CD4-positive, CD25-positive, alpha-beta regulatory T cell (primary cell): ENCODE measurements around the gene NDC1. TPM values are rescaled to one million over a fixed set of nuclear protein-coding genes. Genes with fewer than 3 reads are reported as not detected.
A peak's percentile ranks its signal among the peaks of the same experiment; 100 is the strongest.
"Not testable (repeated sequence)": the region's sequence is repeated elsewhere in the genome, so short reads cannot be mapped to it uniquely, and the experiment has no call there.

Source experiments
- ATAC-seq, 2 donors: fragments of 150-1000 bp; cut with Tn5 transposase; one replicate each; pipeline ENCODE4 v1.10.0; 2021; ENCODE audit warnings: low read depth in 2 of 2, moderate number of reproducible peaks in 2 of 2, moderate library complexity in 1 of 2
- DNase-seq, 3 donors: peaks; one replicate each; pipeline versions ENCODE4 v3.0.0 to v3.0.0-alpha.2; 2012 to 2022; ENCODE audit warnings: mixed read lengths in 1 of 3
- H3K27ac ChIP-seq: one replicate; pipeline ENCODE4 v1.7.0; 2013; ENCODE audit warnings: mild to moderate bottlenecking, low read length; ENCODE audit not compliant: insufficient read depth, poor library complexity, severe bottlenecking
- H3K27me3 ChIP-seq: one replicate; pipeline ENCODE4 v1.7.0; 2013; ENCODE audit warnings: low read length; ENCODE audit not compliant: control insufficient read depth, insufficient read depth
- H3K36me3 ChIP-seq: one replicate; pipeline ENCODE4 v1.7.0; 2013; ENCODE audit warnings: mild to moderate bottlenecking, low read length, moderate library complexity; ENCODE audit not compliant: control insufficient read depth, insufficient read depth
- H3K4me1 ChIP-seq: 2 replicates; pipeline ENCODE4 v1.7.0; 2013; ENCODE audit warnings: mild to moderate bottlenecking, low read length; ENCODE audit not compliant: insufficient read depth, control insufficient read depth, poor library complexity, severe bottlenecking
- H3K4me3 ChIP-seq: one replicate; pipeline ENCODE4 v1.7.0; 2013; ENCODE audit warnings: low read depth, mild to moderate bottlenecking, low read length, moderate library complexity
- H3K9me3 ChIP-seq, 2 experiments: 1 replicate in 1 of 2; 2 replicates in 1 of 2; pipeline ENCODE4 v1.7.0; 2013; ENCODE audit warnings: low read length in 2 of 2, mild to moderate bottlenecking in 1 of 2, moderate library complexity in 1 of 2; ENCODE audit not compliant: control insufficient read depth in 2 of 2
- H3K27ac Mint-ChIP-seq, 3 donors: one replicate each; pipeline ENCODE4 v1.8.0; 2020 to 2022; ENCODE audit warnings: mild to moderate bottlenecking in 3 of 3, mixed read lengths in 3 of 3, moderate library complexity in 2 of 3
- H3K27me3 Mint-ChIP-seq: one replicate; pipeline ENCODE4 v1.8.0; 2022; ENCODE audit warnings: mild to moderate bottlenecking, mixed read lengths
- H3K36me3 Mint-ChIP-seq: one replicate; pipeline ENCODE4 v1.8.0; 2020; ENCODE audit warnings: mixed read lengths
- H3K4me1 Mint-ChIP-seq, 4 donors: one replicate each; pipeline ENCODE4 v1.8.0; 2020 to 2022; ENCODE audit warnings: mixed read lengths in 4 of 4, mild to moderate bottlenecking in 1 of 4
- H3K4me3 Mint-ChIP-seq, 4 donors: one replicate each; pipeline ENCODE4 v1.8.0; 2020 to 2022; ENCODE audit warnings: mild to moderate bottlenecking in 4 of 4, mixed read lengths in 4 of 4, moderate library complexity in 3 of 4
- H3K9me3 Mint-ChIP-seq, 7 donors: one replicate each; pipeline ENCODE4 v1.8.0; 2020 to 2022; ENCODE audit warnings: mixed read lengths in 7 of 7, mild to moderate bottlenecking in 3 of 7, moderate library complexity in 2 of 7
- polyA plus RNA-seq, 4 donors: library from polyadenylated mRNA; unstranded; fragments of 300-500 nt; fragmentation: Illumina TruSeq; gene quantifications; one replicate each; pipeline ENCODE4 v1.2.3, GENCODE V29; 2021
- total RNA-seq: library from RNA; stranded (reverse); gene quantifications from one replicate; pipeline ENCODE4 v1.2.3, GENCODE V29; 2022

NDC1 gene
- total and polyA plus RNA-seq, 5 donors from 2014 or later, result 3.3 to 6.4 (median 4.8) TPM

DNA sequence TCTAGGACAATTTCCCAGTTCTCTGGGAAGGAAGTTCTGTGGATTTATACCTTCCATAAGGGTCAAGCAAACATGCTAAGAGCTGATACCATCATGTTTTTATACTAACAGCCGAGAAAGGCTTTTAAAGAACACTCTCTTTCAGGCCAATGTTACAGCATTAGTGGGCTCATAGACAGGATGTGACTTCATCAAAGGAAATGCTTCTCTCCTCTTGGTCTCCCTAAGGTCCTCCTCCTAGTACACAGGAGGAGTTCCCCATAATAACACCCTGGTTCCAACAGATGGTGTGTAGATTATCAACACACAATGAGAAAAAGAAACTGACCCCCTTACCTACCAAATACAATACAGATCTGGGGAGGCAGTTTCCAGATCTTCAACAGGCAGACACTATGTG lies 72.4 kb downstream of the NDC1 start:
- no peak overlapping the region for H3K27ac ChIP-seq
- DNase-seq (peak in 1 of 3 donors; percentile 44), ATAC-seq (no peak)
- H3K9me3 ChIP-seq, result no peaks in the 10 kb centered on the region
- no peaks in the 10 kb centered on the region for H3K27me3 Mint-ChIP-seq
- H3K4me3 ChIP-seq, result no peak overlapping the region
- H3K9me3 Mint-ChIP-seq, result peaks cover 0 to 8% (median 0%) of the 10 kb centered on the region in 7 donors
- peak overlapping the region in 1 of 4 donors; percentile 48 for H3K4me3 Mint-ChIP-seq
- peaks cover 13% of the 10 kb centered on the region for H3K36me3 ChIP-seq
- H3K27me3 ChIP-seq, result no peaks in the 10 kb centered on the region
- H3K4me1 ChIP-seq, result peaks cover 6% of the 10 kb centered on the region
- H3K27ac Mint-ChIP-seq, result peak overlapping the region in 1 of 3 donors; percentile 21
- H3K4me1 Mint-ChIP-seq, result peaks cover 0 to 34% (median 17%) of the 10 kb centered on the region in 4 donors
- H3K36me3 Mint-ChIP-seq, result peaks cover 43% of the 10 kb centered on the region

DNA sequence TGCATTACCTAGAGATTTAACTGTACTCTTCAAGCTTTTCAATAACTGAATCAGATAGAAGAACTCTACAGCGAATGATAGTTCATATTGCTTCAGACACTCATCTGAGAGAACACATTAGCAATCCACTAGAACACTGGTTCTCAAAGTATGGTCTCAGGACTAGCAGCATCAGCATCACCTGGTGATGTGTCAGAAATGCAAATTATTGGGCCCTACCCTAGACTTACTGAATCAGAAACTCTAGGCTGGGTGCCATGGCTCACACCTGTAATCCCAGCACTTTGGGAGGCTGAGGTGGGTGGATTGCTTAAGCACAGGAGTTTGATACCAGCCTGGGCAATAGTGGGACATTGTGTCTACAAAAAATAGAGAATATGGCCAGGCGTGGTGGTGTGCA lies 74.2 kb downstream of the NDC1 start:
- Mint-ChIP-seq H3K4me1 (peaks cover 0 to 31% (median 17%) of the 10 kb centered on the region in 4 donors), H3K27ac (no peak overlapping the region), H3K36me3 (peaks cover 40% of the 10 kb centered on the region), H3K27me3 (no peaks in the 10 kb centered on the region), H3K4me3 (no peak overlapping the region), H3K9me3 (peaks cover 0 to 8% (median 0%) of the 10 kb centered on the region in 7 donors)
- H3K4me1 ChIP-seq, result peaks cover 6% of the 10 kb centered on the region
- H3K9me3 ChIP-seq, result no peaks in the 10 kb centered on the region
- H3K4me3 ChIP-seq, result no peak overlapping the region
- H3K27me3 ChIP-seq, result no peaks in the 10 kb centered on the region
- H3K36me3 ChIP-seq, result peaks cover 4% of the 10 kb centered on the region
- no peak overlapping the region for H3K27ac ChIP-seq
- ATAC-seq, result no peak
- no peak for DNase-seq

DNA sequence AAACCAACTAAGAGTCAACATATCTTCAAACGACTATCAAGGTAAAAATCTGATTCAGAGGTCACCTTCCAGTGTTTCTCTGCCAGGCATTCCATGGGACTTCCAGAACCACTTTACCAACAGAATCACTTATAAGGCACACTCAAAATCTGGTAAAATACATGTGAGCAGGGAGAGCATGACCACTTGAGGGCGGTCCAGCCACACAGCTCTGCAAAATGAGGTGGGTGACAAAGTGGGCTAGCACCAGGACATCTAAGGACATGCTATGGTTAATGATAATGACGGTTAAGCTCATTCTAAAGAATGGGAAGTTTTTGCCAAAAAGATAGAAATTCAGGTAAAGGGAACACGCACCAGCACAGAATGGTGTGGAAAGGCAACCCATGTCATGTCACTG lies 74.6 kb downstream of the NDC1 start:
- Mint-ChIP-seq H3K36me3 (peaks cover 38% of the 10 kb centered on the region), H3K27ac (no peak overlapping the region)

DNA sequence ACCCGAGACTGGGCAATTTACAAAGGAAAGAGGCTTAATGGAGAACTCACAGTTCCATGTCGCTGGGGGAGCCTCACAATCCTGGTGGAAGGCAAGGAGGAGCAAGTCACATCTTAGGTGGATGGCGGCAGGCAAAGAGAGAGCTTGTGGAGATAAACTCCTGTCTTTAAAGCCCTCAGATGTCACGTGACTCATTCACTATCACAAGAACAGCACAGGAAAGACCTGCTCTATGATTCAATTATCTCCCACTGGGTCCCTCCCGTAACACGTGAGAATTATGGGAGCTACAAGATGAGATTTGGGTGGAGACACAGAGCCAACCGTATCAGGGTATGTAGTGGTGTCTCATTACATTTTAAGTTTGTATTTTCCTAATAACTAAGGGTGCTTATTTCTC lies 77.6 kb downstream of the NDC1 start:
- not testable (repeated sequence) for H3K4me1 ChIP-seq, H3K9me3 ChIP-seq, H3K4me3 ChIP-seq, H3K27ac Mint-ChIP-seq, H3K4me1 Mint-ChIP-seq, ATAC-seq, DNase-seq, H3K9me3 Mint-ChIP-seq, H3K27me3 Mint-ChIP-seq, H3K36me3 ChIP-seq, H3K4me3 Mint-ChIP-seq, H3K27me3 ChIP-seq, H3K27ac ChIP-seq
- peaks cover 23% of the 10 kb centered on the region for H3K36me3 Mint-ChIP-seq

More for the DNA sequence above, 74.6 kb downstream of the NDC1 start:
- Mint-ChIP-seq H3K4me1 (peaks cover 0 to 28% (median 17%) of the 10 kb centered on the region in 4 donors), H3K9me3 (peaks cover 0 to 8% (median 0%) of the 10 kb centered on the region in 7 donors), H3K27me3 (no peaks in the 10 kb centered on the region), H3K4me3 (no peak overlapping the region)
- ATAC-seq (no peak), DNase-seq (no peak)
- Histone ChIP-seq H3K36me3 (peaks cover 2% of the 10 kb centered on the region), H3K4me3 (no peak overlapping the region), H3K4me1 (peaks cover 6% of the 10 kb centered on the region), H3K9me3 (no peaks in the 10 kb centered on the region), H3K27me3 (no peaks in the 10 kb centered on the region), H3K27ac (no peak overlapping the region)

DNA sequence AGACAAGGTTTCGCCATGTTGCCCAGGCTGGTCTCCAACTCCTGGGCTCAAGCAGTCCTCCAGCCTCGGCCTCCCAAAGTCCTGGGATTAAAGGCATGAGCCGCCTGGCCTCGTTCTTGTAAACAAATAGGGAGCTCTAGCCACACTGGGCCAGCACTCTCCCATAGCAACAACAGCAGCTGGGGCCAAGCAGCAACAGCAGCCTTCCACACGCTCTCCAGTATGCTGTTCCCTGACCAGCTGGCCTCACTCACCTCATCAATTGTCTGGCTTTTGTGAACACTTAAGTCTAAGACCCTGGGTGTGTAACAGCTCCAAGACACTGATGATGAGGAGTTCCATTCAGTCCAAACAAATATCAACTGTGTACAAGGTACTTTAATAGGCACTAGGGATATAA lies 82.2 kb downstream of the NDC1 start:
- H3K9me3 ChIP-seq, result no peaks in the 10 kb centered on the region
- Mint-ChIP-seq H3K4me1 (no peaks in the 10 kb centered on the region), H3K36me3 (peaks cover 9% of the 10 kb centered on the region), H3K27me3 (no peaks in the 10 kb centered on the region), H3K4me3 (no peak overlapping the region), H3K9me3 (no peaks in the 10 kb centered on the region), H3K27ac (no peak overlapping the region)
- no peak overlapping the region for H3K27ac ChIP-seq
- H3K4me3 ChIP-seq, result no peak overlapping the region
- ATAC-seq, result no peak
- H3K36me3 ChIP-seq, result no peaks in the 10 kb centered on the region
- no peaks in the 10 kb centered on the region for H3K27me3 ChIP-seq
- no peak for DNase-seq
- no peaks in the 10 kb centered on the region for H3K4me1 ChIP-seq

DNA sequence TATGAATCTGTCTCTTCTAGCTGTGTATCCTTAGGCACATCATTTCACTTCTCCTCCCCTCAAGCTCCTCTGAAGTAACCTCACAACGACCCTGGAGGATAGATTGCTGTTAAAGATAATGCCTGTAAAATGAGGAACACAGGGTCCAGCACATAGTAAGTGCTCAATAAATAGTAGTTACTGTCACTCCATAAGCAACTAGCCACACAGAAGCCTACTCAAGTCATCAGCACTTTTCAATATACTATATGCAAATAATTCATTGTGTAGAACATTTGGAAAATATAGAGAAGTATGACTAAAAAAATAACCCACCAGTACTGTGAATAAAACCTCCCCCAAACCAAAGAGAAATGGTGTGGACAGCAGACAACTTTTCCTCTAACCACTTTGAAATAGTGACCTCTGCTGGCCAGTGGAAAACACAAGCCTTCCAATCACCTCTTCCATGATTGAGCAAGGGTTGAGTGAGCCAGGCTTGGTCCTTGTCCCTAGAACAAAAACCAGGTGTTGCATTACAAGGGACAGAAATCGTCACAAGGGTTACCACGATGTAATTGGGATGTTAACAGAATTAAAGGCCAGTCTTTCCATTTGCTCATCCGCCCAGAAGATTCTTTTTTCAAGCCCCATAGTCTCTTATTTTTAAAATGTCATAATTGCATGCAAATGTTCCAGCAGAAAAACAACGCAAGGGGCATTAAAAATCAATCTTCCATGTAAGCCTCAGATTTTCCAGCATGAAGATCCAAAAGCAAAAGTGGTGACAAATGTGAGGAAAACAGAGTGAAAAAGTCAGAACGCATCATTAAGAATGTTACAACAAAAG lies 83.4 kb downstream of the NDC1 start:
- Mint-ChIP-seq H3K27ac (no peak overlapping the region), H3K9me3 (no peaks in the 10 kb centered on the region), H3K4me1 (no peaks in the 10 kb centered on the region), H3K27me3 (no peaks in the 10 kb centered on the region), H3K4me3 (no peak overlapping the region), H3K36me3 (no peaks in the 10 kb centered on the region)
- H3K9me3 ChIP-seq, result no peaks in the 10 kb centered on the region
- ATAC-seq (no peak), DNase-seq (peak in 2 of 3 donors; percentile 12 to 47)
- no peaks in the 10 kb centered on the region for H3K36me3 ChIP-seq
- H3K4me3 ChIP-seq, result no peak overlapping the region
- H3K27ac ChIP-seq, result no peak overlapping the region
- H3K27me3 ChIP-seq, result no peaks in the 10 kb centered on the region
- no peaks in the 10 kb centered on the region for H3K4me1 ChIP-seq

DNA sequence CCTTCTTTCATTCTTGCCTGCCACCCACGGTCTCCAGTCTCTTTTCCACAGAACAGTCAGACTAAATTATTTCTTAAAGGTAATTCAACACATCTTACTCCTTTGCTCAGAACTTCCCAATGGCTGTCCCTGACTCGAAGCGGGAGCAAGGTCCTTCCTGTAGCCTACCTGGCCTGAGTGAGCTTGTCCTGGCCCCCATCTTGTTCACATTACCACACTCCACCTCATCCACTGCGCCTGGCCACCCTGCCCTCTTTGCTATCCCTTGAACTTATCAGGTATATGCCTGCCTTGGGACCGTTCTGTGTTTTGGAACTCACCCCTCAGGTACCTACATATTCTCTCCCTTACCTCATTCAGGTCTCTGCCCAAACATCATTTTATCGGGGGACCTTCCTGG lies 85.8 kb downstream of the NDC1 start:
- H3K27ac ChIP-seq, result no peak overlapping the region
- no peak for DNase-seq
- H3K27me3 ChIP-seq, result no peaks in the 10 kb centered on the region
- no peak for ATAC-seq
- no peaks in the 10 kb centered on the region for H3K9me3 ChIP-seq
- peaks cover 5% of the 10 kb centered on the region for H3K27me3 Mint-ChIP-seq
- H3K4me1 Mint-ChIP-seq, result no peaks in the 10 kb centered on the region
- no peaks in the 10 kb centered on the region for H3K36me3 ChIP-seq
- no peak overlapping the region for H3K4me3 Mint-ChIP-seq
- peak overlapping the region in 1 of 3 donors; percentile 79 for H3K27ac Mint-ChIP-seq
- no peaks in the 10 kb centered on the region for H3K9me3 Mint-ChIP-seq
- no peaks in the 10 kb centered on the region for H3K4me1 ChIP-seq
- H3K4me3 ChIP-seq, result no peak overlapping the region
- H3K36me3 Mint-ChIP-seq, result no peaks in the 10 kb centered on the region

DNA sequence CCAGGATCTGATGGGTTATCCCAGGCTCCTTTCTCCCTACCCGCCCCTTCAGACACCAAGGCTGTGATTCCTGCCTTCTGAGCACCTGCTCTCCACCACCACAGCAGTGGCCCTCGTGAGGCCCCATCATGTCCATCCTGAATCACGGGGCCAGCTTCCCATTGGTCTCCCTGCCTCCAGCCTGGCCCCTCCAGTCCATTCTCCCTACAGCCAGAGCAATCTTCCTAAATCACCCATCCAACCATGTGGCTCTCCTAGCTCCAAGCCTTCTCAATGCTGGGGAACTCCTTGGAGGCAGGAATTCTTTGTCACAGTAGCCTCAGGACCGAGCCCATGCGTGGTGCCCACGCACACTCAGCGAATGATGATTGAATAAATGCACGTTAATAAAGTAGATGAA lies 90.3 kb downstream of the NDC1 start:
- H3K27ac Mint-ChIP-seq, result no peak overlapping the region
- Histone ChIP-seq H3K36me3 (no peaks in the 10 kb centered on the region), H3K4me1 (no peaks in the 10 kb centered on the region), H3K27ac (no peak overlapping the region), H3K9me3 (peaks cover 0 to 3% of the 10 kb centered on the region in 2 experiments), H3K27me3 (peaks cover 9% of the 10 kb centered on the region), H3K4me3 (no peak overlapping the region)
- peaks cover 0 to 2% (median 0%) of the 10 kb centered on the region in 4 donors for H3K4me1 Mint-ChIP-seq
- H3K4me3 Mint-ChIP-seq, result no peak overlapping the region
- H3K9me3 Mint-ChIP-seq, result peaks cover 0 to 7% (median 1%) of the 10 kb centered on the region in 7 donors
- H3K27me3 Mint-ChIP-seq, result peaks cover 39% of the 10 kb centered on the region
- DNase-seq (no peak), ATAC-seq (no peak)
- no peaks in the 10 kb centered on the region for H3K36me3 Mint-ChIP-seq
